MM.1S (cell line): ENCODE results near the gene ZNF608.

Experiments
- CTCF ChIP-seq: fragments of 300-600 bp; sonication (generic); IDR thresholded peaks from 2 replicates; pipeline ENCODE4 v1.5.1; 2016; ENCODE audit warnings: antibody characterized with exemption, low read length, mixed read lengths
- EZH2 ChIP-seq: fragments of 300-600 bp; sonication (generic); optimal IDR thresholded peaks from 2 replicates; pipeline ENCODE3; 2017; ENCODE audit warnings: low read depth, mild to moderate bottlenecking, antibody characterized with exemption, low read length, mixed read lengths

DNA sequence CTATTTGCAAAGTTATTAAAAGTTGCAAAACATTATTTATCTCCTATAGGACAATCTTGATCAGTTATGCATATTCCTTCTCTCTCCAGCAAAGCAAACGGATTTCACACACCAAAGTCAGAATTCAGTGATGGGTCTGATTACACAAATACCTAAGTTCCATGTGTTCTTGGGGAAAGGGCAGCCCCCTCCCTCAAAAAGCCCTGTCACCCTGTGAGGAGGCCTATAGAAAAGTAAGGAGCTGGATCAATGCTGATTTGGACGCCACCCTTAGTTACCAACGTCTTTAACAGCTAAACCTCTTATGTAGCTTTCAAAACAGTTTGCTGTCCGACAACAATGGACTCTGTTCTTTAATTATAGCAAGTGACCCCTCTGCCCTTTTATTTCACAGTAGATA is 6.4 kb downstream of the ZNF608 start:
- TF ChIP-seq EZH2 = no peak
- no peak for TF ChIP-seq CTCF
